HepG2 (cell line): ENCODE results near the gene WDR49. TPM values are rescaled to one million over a fixed set of nuclear protein-coding genes. Genes with fewer than 3 reads are reported as not detected.

ENCODE experiments used
- ATAC-seq: fragments of 200-7000 bp; cut with Tn5 transposase; 3 replicates; pipeline ENCODE4 v1.9.1; 2020; ENCODE audit warnings: mild to moderate bottlenecking, moderate library complexity
- BruUV-seq: library from RNA; stranded (reverse); fragments of 400-500 nt; replicated peaks from 2 replicates; lab custom pipeline; 2021; lab: Mats Ljungman, UMichigan
- CTCF ChIA-PET: fragments of 300-600 bp; formaldehyde crosslinking; extraction: SDS; loops from one replicate; lab custom pipeline; 2021; ENCODE audit warnings: low total read pairs, inconsistent platforms, low intra/inter-chr PET ratio; lab: Yijun Ruan, JAX
- POLR2A ChIA-PET: fragments of 350-600 bp; sonication (Branson Sonifier 250); formaldehyde crosslinking; loops from one replicate; lab custom pipeline; 2020; ENCODE audit warnings: antibody characterized with exemption, inconsistent platforms; lab: Yijun Ruan, JAX
- DNase-seq: peaks from one replicate; pipeline ENCODE4 v3.0.0-alpha.2; 2015; ENCODE audit warnings: low spot score
- FAIRE-seq: peaks from 3 replicates; lab custom pipeline; 2011; peaks lifted over from hg19 to GRCh38; lab: Jason Lieb, UNC
- H2AFZ ChIP-seq: one replicate; pipeline ENCODE4 v1.6.1; 2011; ENCODE audit warnings: low read length, inconsistent platforms
- H3K27ac ChIP-seq: fragments of 300-600 bp; 3 replicates; pipeline ENCODE4 v1.8.0; 2011; ENCODE audit warnings: mixed run types, mild to moderate bottlenecking, mixed read lengths, low read length, inconsistent platforms; ENCODE audit not compliant: insufficient read depth; ENCODE audit errors: extremely low read length
- H3K27me3 ChIP-seq, 2 experiments: fragments of 200-600 bp in 1 of 2; 2 replicates in 1 of 2; 3 replicates in 1 of 2; pipeline versions ENCODE4 v1.6.0 to v1.8.0; 2011; ENCODE audit warnings: low read length in 2 of 2, mild to moderate bottlenecking in 2 of 2, moderate library complexity in 2 of 2, inconsistent platforms in 1 of 2; ENCODE audit not compliant: insufficient read depth in 2 of 2, control insufficient read depth in 1 of 2
- H3K36me3 ChIP-seq, 2 experiments: fragments of 200-600 bp in 1 of 2; replicated peaks in 1 of 2; 2 replicates in 1 of 2; 3 replicates in 1 of 2; pipeline versions ENCODE4 v1.5.1 to v1.8.0; 2011; ENCODE audit warnings: low read length in 2 of 2, inconsistent platforms in 1 of 2; ENCODE audit not compliant: insufficient read depth in 2 of 2, control insufficient read depth in 1 of 2
- H3K4me1 ChIP-seq: 2 replicates; pipeline ENCODE4 v1.5.1; 2012; ENCODE audit warnings: low read length, inconsistent platforms; ENCODE audit not compliant: insufficient read depth
- H3K4me2 ChIP-seq: 2 replicates; pipeline ENCODE4 v1.6.0; 2011; ENCODE audit warnings: low read depth, low read length, inconsistent platforms
- H3K4me3 ChIP-seq, 3 experiments: fragments of 200-600 bp in 1 of 3; sonication (generic), shearing (Covaris generic) in 1 of 3; replicated peaks in 1 of 3; 2 replicates each; pipeline ENCODE4 v1.5.1; 2011 to 2016; ENCODE audit warnings: low read length in 3 of 3, inconsistent platforms in 2 of 3, low read depth in 2 of 3, mild to moderate bottlenecking in 2 of 3, control low read depth in 1 of 3, mixed read lengths in 1 of 3; ENCODE audit not compliant: insufficient read depth in 1 of 3
- H3K79me2 ChIP-seq: one replicate; pipeline ENCODE4 v1.6.1; 2011; ENCODE audit warnings: low read length, inconsistent platforms; ENCODE audit not compliant: insufficient read depth
- H3K9ac ChIP-seq: 2 replicates; pipeline ENCODE4 v1.6.0; 2011; ENCODE audit warnings: mild to moderate bottlenecking, low read depth, low read length, inconsistent platforms; ENCODE audit not compliant: insufficient read depth
- H3K9me3 ChIP-seq: 2 replicates; pipeline ENCODE4 v1.5.1; 2012; ENCODE audit warnings: mild to moderate bottlenecking, low read length
- H4K20me1 ChIP-seq: 2 replicates; pipeline ENCODE4 v1.6.0; 2011; ENCODE audit warnings: inconsistent platforms, mild to moderate bottlenecking, low read length, moderate library complexity; ENCODE audit not compliant: insufficient read depth
- KDM3A ChIP-seq: IDR thresholded peaks from 2 replicates; pipeline ENCODE4 v1.6.1; 2018; ENCODE audit warnings: low read depth, missing compliant biosample characterization
- TFE3 ChIP-seq: IDR thresholded peaks from 2 replicates; pipeline ENCODE4 v1.6.1; 2016
- ZBTB26 ChIP-seq: IDR thresholded peaks from 2 replicates; pipeline ENCODE4 v1.6.1; 2016; ENCODE audit warnings: missing compliant biosample characterization, missing genetic modification reagents, borderline replicate concordance
- ZMYM4 ChIP-seq: sonication (generic); formaldehyde crosslinking; IDR thresholded peaks from 2 replicates; pipeline ENCODE4 v1.8.1; 2023; ENCODE audit warnings: mild to moderate bottlenecking, missing genetic modification reagents
- ZNF350 ChIP-seq: sonication (generic); formaldehyde crosslinking; IDR thresholded peaks from 2 replicates; pipeline ENCODE4 v1.4.0; 2020; ENCODE audit warnings: mild to moderate bottlenecking, low read depth, missing genetic modification reagents, borderline replicate concordance
- ZNF552 ChIP-seq: sonication (generic); formaldehyde crosslinking; IDR thresholded peaks from 2 replicates; pipeline ENCODE4 v1.9.0; 2022; ENCODE audit warnings: missing genetic modification reagents, mild to moderate bottlenecking, borderline replicate concordance
- ZNF678 ChIP-seq: sonication (generic); formaldehyde crosslinking; IDR thresholded peaks from 2 replicates; pipeline ENCODE4 v1.4.0; 2020; ENCODE audit warnings: mild to moderate bottlenecking, missing genetic modification reagents
- WGBS: methylation state at CpG from one replicate; pipeline ENCODE4 v1.1.6; 2017; ENCODE audit warnings: low lambda C conversion rate; 5-methylcytosine and 5-hydroxymethylcytosine counted together
- in situ Hi-C: cut with HindIII; loops from 2 replicates; pipeline ENCODE4 v1.10.0; 2017; ENCODE audit warnings: low pct_unique_long_range_greater_than_20kb; ENCODE audit not compliant: extremely low pct_ligation_motif_present
- intact Hi-C: fragments of 100-400 bp; cut with micrococcal nuclease; formaldehyde crosslinking; loops from one replicate; pipeline ENCODE4 v1.10.0; 2022; ENCODE audit not compliant: unreplicated experiment
- polyA plus RNA-seq, 8 experiments: library from polyadenylated mRNA; depleted of rRNA in 3 of 8; stranded (reverse) in 7 of 8; unstranded in 1 of 8; fragments of >200 nt; fragmentation: Illumina TruSeq in 4 of 8; extraction: Trizol in 4 of 8; gene quantifications; 2 replicates each; pipeline versions ENCODE4 v1.2.1 to v1.2.3, GENCODE V29; 2011 to 2016; ENCODE audit warnings: low read depth in 4 of 8, missing spikeins in 1 of 8, mixed read lengths in 1 of 8; ENCODE audit not compliant: insufficient read depth in 1 of 8
- total RNA-seq, 5 experiments: library from RNA; depleted of rRNA; stranded (reverse); fragments of >200 nt; fragmentation: Illumina TruSeq; extraction: Trizol; gene quantifications; 2 replicates each; pipeline ENCODE4 v1.2.3, GENCODE V29; 2016; ENCODE audit warnings: low read depth in 1 of 5

Gene WDR49
- total and polyA plus RNA-seq, 2 of the 13 experiments (the other 11 are each of a cell fraction or from before 2014, with no cell fraction given): 0.04 TPM; not detected in 1

DNA sequence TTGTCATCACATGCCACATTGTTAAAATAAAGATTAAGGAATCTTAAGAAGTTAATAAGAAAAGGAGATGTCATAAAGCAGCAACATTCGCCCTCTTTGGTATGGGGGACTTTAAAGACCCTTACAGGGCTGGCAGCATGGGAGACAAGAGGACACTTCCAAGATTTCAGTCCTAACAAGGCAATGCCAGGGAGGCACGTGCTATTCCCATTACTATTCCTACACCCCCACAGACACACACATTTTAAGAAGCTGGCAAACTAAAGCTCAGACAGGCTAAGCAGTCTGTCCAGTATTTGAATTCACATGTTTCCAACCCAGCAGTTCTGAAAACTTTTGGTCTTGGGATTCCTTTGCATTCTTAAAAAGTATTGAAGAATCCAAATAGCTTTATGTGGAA lies 80.8 kb downstream of the WDR49 start (continued):
- no peak for TF ChIP-seq ZBTB26 (CRISPR knock-in tag)
- no peak for TF ChIP-seq ZNF552 (CRISPR knock-in tag)
- no peak for TF ChIP-seq ZNF678
- no peak for TF ChIP-seq ZMYM4
- TF ChIP-seq TFE3 (CRISPR knock-in tag): no peak

DNA sequence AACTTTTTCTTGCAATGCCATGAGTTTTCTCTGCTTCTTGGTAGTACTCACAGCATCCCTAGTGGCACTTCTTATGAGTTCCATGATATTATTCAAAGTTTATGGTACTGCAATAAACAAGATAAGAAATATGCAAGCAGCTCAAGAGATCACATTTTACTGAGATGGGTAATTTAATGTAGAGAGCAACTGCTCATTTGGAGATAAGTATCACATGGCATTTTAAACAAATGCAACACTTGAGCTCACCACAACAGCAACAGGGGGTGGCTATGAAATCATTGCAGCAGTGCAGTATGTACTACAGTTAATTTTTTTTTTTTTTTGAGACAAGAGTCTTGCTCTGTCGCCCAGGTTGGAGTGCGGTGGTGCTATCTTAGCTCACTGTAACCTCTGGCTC lies 85.1 kb downstream of the WDR49 start:
- H3K36me3 ChIP-seq: no peaks in the 10 kb centered on the region
- no peaks in the 10 kb centered on the region for H3K79me2 ChIP-seq
- H3K9me3 ChIP-seq: no peaks in the 10 kb centered on the region
- DNase-seq (no peak), FAIRE-seq (no peak), ATAC-seq (no peak)
- no peak overlapping the region for H2AFZ ChIP-seq
- in situ Hi-C loops: no loop called here
- no peaks in the 10 kb centered on the region for H4K20me1 ChIP-seq
- intact Hi-C loops: no loop called here
- no peaks in the 10 kb centered on the region for H3K4me1 ChIP-seq
- TF ChIP-seq ZNF350 (CRISPR knock-in tag): no peak
- TF ChIP-seq KDM3A (CRISPR knock-in tag): no peak
- H3K27ac ChIP-seq: no peak overlapping the region
- no peaks in the 10 kb centered on the region for H3K27me3 ChIP-seq
- POLR2A ChIA-PET: no interaction called here
- H3K4me2 ChIP-seq: no peak overlapping the region
- no TSS peak for BruUV-seq
- no peak overlapping the region for H3K9ac ChIP-seq
- 42% methylated on average over 2 of the region's 2 CpGs for WGBS
- CTCF ChIA-PET: no interaction called here
- H3K4me3 ChIP-seq: no peak overlapping the region
